ENCODE results near the gene CPNE5. TPM values are rescaled to one million over a fixed set of nuclear protein-coding genes. Genes with fewer than 3 reads are reported as not detected.

The CPNE5 gene
- total and polyA plus RNA-seq, 8 donors = 1.2 to 15.9 (median 2.4) TPM; not detected in 1

GRCh38 chr6:36703982-36704381, 135.3 kb downstream of the CPNE5 start:
- Histone ChIP-seq H3K4me1 (peaks cover 0 to 17% (median 0%) of the 10 kb centered on the region in 4 donors), H3K27me3 (peaks cover 0 to 3% (median 0%) of the 10 kb centered on the region in 3 donors), H3K4me3 (no peak overlapping the region), H3K27ac (no peak overlapping the region), H3K9me3 (no peaks in the 10 kb centered on the region), H3K36me3 (no peaks in the 10 kb centered on the region)
- DNase-seq = no peak
- 94 to 98% (median 96%) methylated on average over 18 of the region's 18 CpGs for WGBS, 5 donors
- intact Hi-C loops (cut with DNase I; ENCODE audit: low total_unique reads) = no loop called here
- TF ChIP-seq CTCF (IDR thresholded peaks at IDR 0.05) = no peak
- no peak for TF ChIP-seq EP300 (IDR thresholded peaks at IDR 0.05)
- TF ChIP-seq POLR2A (IDR thresholded peaks at IDR 0.05) = no peak
- no peak for TF ChIP-seq POLR2AphosphoS5 (IDR thresholded peaks at IDR 0.05)

- peaks cover 0 to 19% (median 0%) of the 10 kb centered on the region in 4 donors for H3K4me1 ChIP-seq
- no peak overlapping the region for H3K4me3 ChIP-seq
- TF ChIP-seq POLR2A (IDR thresholded peaks at IDR 0.05) (no peak), POLR2AphosphoS5 (IDR thresholded peaks at IDR 0.05) (no peak), CTCF (IDR thresholded peaks at IDR 0.05) (no peak), EP300 (IDR thresholded peaks at IDR 0.05) (no peak)
- no peaks in the 10 kb centered on the region for H3K36me3 ChIP-seq
- H3K9me3 ChIP-seq = no peaks in the 10 kb centered on the region
- no peak overlapping the region for H3K27ac ChIP-seq
- intact Hi-C loops (cut with DNase I; ENCODE audit: low total_unique reads) = no loop called here
- WGBS, 5 donors = 69 to 94% (median 89%) methylated on average over 5 of the region's 5 CpGs
- DNase-seq = no peak
- peaks cover 0 to 4% (median 0%) of the 10 kb centered on the region in 3 donors for H3K27me3 ChIP-seq
Measured at GRCh38 chr6:36703081-36703606, 136.1 kb downstream of the CPNE5 start.

- 82 to 91% (median 89%) methylated on average over 3 of the region's 3 CpGs for WGBS, 5 donors
- Histone ChIP-seq H3K9me3 (no peaks in the 10 kb centered on the region), H3K36me3 (no peaks in the 10 kb centered on the region), H3K27ac (no peak overlapping the region), H3K27me3 (peaks cover 0 to 4% (median 0%) of the 10 kb centered on the region in 3 donors), H3K4me1 (peaks cover 0 to 19% (median 0%) of the 10 kb centered on the region in 4 donors), H3K4me3 (no peak overlapping the region)
- no peak for DNase-seq
- intact Hi-C loops (cut with DNase I; ENCODE audit: low total_unique reads) = no loop called here
- TF ChIP-seq POLR2A (IDR thresholded peaks at IDR 0.05) (no peak), CTCF (IDR thresholded peaks at IDR 0.05) (no peak), EP300 (IDR thresholded peaks at IDR 0.05) (no peak), POLR2AphosphoS5 (IDR thresholded peaks at IDR 0.05) (no peak)
Measured at GRCh38 chr6:36702656-36703055, 136.6 kb downstream of the CPNE5 start.

DNA sequence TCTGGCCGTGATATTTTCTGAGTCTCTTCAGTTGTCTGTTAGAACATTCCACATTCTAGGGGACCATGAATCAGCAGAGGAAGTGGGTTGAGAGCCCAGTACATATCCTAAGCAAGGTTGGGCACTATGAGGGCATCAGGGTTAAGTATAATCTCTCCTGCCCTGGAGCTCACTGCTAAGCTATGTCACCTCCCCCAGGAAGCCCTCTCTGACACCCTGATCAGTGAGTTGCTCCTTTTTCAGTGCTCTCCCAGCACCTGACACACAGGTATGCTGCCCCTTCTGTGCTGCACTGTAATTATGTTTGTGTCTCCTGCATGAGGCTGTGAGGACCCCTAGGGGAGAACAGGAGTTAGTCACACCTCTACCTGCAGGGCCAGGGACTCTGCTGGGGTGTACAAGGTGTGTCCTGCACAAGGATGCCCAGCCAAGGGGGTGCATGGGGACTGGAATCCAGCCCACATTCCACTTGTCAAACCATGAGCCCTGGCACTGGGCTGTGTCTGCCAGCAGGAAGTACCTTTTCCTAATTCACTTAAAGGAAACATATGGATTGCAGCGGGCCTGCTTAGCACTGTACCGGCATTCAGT, 137.7 kb downstream of the CPNE5 start:
- peak in 1 of 2 donors; percentile 41 for DNase-seq
- intact Hi-C loops (cut with DNase I; ENCODE audit: low total_unique reads) = no loop called here
- H3K4me3 ChIP-seq = no peak overlapping the region
- no peak overlapping the region for H3K27ac ChIP-seq
- no peaks in the 10 kb centered on the region for H3K36me3 ChIP-seq
- WGBS, 5 donors = 76 to 83% (median 80%) methylated on average over 3 of the region's 3 CpGs
- H3K9me3 ChIP-seq = no peaks in the 10 kb centered on the region
- peaks cover 0 to 4% (median 0%) of the 10 kb centered on the region in 3 donors for H3K27me3 ChIP-seq
- TF ChIP-seq POLR2AphosphoS5 (IDR thresholded peaks at IDR 0.05) (no peak), CTCF (IDR thresholded peaks at IDR 0.05) (peak in 1 of 7 experiments; percentile 20)
- peaks cover 0 to 19% (median 0%) of the 10 kb centered on the region in 4 donors for H3K4me1 ChIP-seq

Measured in stomach (tissue), 9 donors.